Activated naive CD4-positive, alpha-beta T cell treated with anti-CD3 and anti-CD28 coated beads, Interleukin-2, amount 50 U/mL, for 72 hours (primary cell): Measurements from ENCODE around the gene RIT1. TPM values are rescaled to one million over a fixed set of nuclear protein-coding genes. Genes with fewer than 3 reads are reported as not detected.
"Not testable (repeated sequence)": the region's sequence is repeated elsewhere in the genome, so short reads cannot be mapped to it uniquely, and the experiment has no call there.

Experiments
- ATAC-seq, 2 donors: fragments of 150-1000 bp; cut with Tn5 transposase; 2 replicates each; pipeline ENCODE4 v1.10.0; 2021; ENCODE audit warnings: mild to moderate bottlenecking in 2 of 2, moderate library complexity in 2 of 2
- DNase-seq, 2 donors: peaks; one replicate each; pipeline ENCODE4 v3.0.0; 2021 to 2022; ENCODE audit warnings: low spot score in 2 of 2
- H3K27ac Mint-ChIP-seq, 2 donors: one replicate each; pipeline ENCODE4 v1.8.0; 2022; ENCODE audit warnings: mild to moderate bottlenecking in 2 of 2, mixed read lengths in 2 of 2
- H3K36me3 Mint-ChIP-seq, 2 donors: one replicate each; pipeline ENCODE4 v1.8.0; 2022; ENCODE audit warnings: mixed read lengths in 2 of 2
- H3K9me3 Mint-ChIP-seq, 2 donors: one replicate each; pipeline ENCODE4 v1.8.0; 2022; ENCODE audit warnings: mixed read lengths in 2 of 2
- total RNA-seq, 2 donors: library from RNA; stranded (reverse); gene quantifications; one replicate each; pipeline ENCODE4 v1.2.3, GENCODE V29; 2022

The RIT1 gene
- total RNA-seq, 2 donors from 2014 or later, result 33.1 to 49.2 TPM

- DNase-seq, result no peak
- ATAC-seq, result no peak
- Mint-ChIP-seq H3K27ac (peak overlapping the region; percentile 94 to 99), H3K9me3 (no peaks in the 10 kb centered on the region), H3K36me3 (peaks cover 20% of the 10 kb centered on the region in 2 donors)
Observed at GRCh38 chr1:155912056-155912536, 947 bp upstream of the RIT1 start.

- Mint-ChIP-seq H3K27ac (peak overlapping the region; percentile 94 to 99), H3K9me3 (no peaks in the 10 kb centered on the region), H3K36me3 (peaks cover 15 to 20% of the 10 kb centered on the region in 2 donors)
- no peak for DNase-seq
- peak in 1 of 2 donors; percentile 53 for ATAC-seq
Observed at GRCh38 chr1:155910621-155911121, 478 bp downstream of the RIT1 start.

GRCh38 chr1:155909894-155910293, 1.3 kb downstream of the RIT1 start:
- Mint-ChIP-seq H3K36me3 (peaks cover 15 to 20% of the 10 kb centered on the region in 2 donors), H3K9me3 (no peaks in the 10 kb centered on the region)

GRCh38 chr1:155904261-155904660, 6.9 kb downstream of the RIT1 start:
- Mint-ChIP-seq H3K27ac (peak overlapping the region in 1 of 2 donors; percentile 6), H3K36me3 (peaks cover 7 to 10% of the 10 kb centered on the region in 2 donors), H3K9me3 (no peaks in the 10 kb centered on the region)
- DNase-seq (no peak), ATAC-seq (no peak)

More at GRCh38 chr1:155909894-155910293, 1.3 kb downstream of the RIT1 start:
- ATAC-seq (no peak), DNase-seq (no peak)
- H3K27ac Mint-ChIP-seq, result peak overlapping the region; percentile 17 to 94

- Mint-ChIP-seq H3K36me3 (peaks cover 10 to 16% of the 10 kb centered on the region in 2 donors), H3K27ac (no peak overlapping the region), H3K9me3 (no peaks in the 10 kb centered on the region)
- no peak for ATAC-seq
- no peak for DNase-seq
Observed at GRCh38 chr1:155900161-155900560, 11.0 kb downstream of the RIT1 start.

- DNase-seq, result no peak
- Mint-ChIP-seq H3K36me3 (peaks cover 9 to 15% of the 10 kb centered on the region in 2 donors), H3K27ac (no peak overlapping the region), H3K9me3 (no peaks in the 10 kb centered on the region)
- ATAC-seq, result no peak
Observed at GRCh38 chr1:155899683-155900082, 11.5 kb downstream of the RIT1 start.

- DNase-seq, result no peak
- no peak for ATAC-seq
- Mint-ChIP-seq H3K36me3 (peaks cover 5 to 9% of the 10 kb centered on the region in 2 donors), H3K9me3 (no peaks in the 10 kb centered on the region), H3K27ac (no peak overlapping the region)
Observed at GRCh38 chr1:155898888-155899287, 12.3 kb downstream of the RIT1 start.

GRCh38 chr1:155897746-155898145, 13.4 kb downstream of the RIT1 start:
- DNase-seq, result no peak
- Mint-ChIP-seq H3K27ac (no peak overlapping the region), H3K36me3 (peaks cover 5 to 9% of the 10 kb centered on the region in 2 donors), H3K9me3 (no peaks in the 10 kb centered on the region)
- ATAC-seq, result no peak

GRCh38 chr1:155896476-155896875, 14.7 kb downstream of the RIT1 start:
- not testable (repeated sequence) for H3K9me3 Mint-ChIP-seq, DNase-seq, H3K36me3 Mint-ChIP-seq, ATAC-seq
- peak overlapping the region in 1 of 2 donors; percentile 22 for H3K27ac Mint-ChIP-seq

- H3K9me3 Mint-ChIP-seq, DNase-seq, H3K36me3 Mint-ChIP-seq, H3K27ac Mint-ChIP-seq, ATAC-seq: not testable (repeated sequence)
Observed at GRCh38 chr1:155895617-155896016, 15.5 kb downstream of the RIT1 start.

- Mint-ChIP-seq H3K36me3 (peaks cover 0 to 9% of the 10 kb centered on the region in 2 donors), H3K27ac (peak overlapping the region; percentile 7 to 58), H3K9me3 (no peaks in the 10 kb centered on the region)
- DNase-seq (peak in 1 of 2 donors; percentile 12), ATAC-seq (peak; percentile 80 to 93)
Observed at GRCh38 chr1:155893389-155894142, 17.6 kb downstream of the RIT1 start.

GRCh38 chr1:155892796-155893195, 18.4 kb downstream of the RIT1 start:
- DNase-seq, result no peak
- H3K9me3 Mint-ChIP-seq, result no peaks in the 10 kb centered on the region
- peaks cover 0 to 6% of the 10 kb centered on the region in 2 donors for H3K36me3 Mint-ChIP-seq
- H3K27ac Mint-ChIP-seq, result peak overlapping the region in 1 of 2 donors; percentile 58
- no peak for ATAC-seq

- no peaks in the 10 kb centered on the region for H3K9me3 Mint-ChIP-seq
Observed at GRCh38 chr1:155890251-155890650, 20.9 kb downstream of the RIT1 start.

GRCh38 chr1:155889566-155889965, 21.6 kb downstream of the RIT1 start:
- no peak for ATAC-seq
- Mint-ChIP-seq H3K9me3 (no peaks in the 10 kb centered on the region), H3K36me3 (no peaks in the 10 kb centered on the region), H3K27ac (no peak overlapping the region)
- no peak for DNase-seq

More at GRCh38 chr1:155890251-155890650, 20.9 kb downstream of the RIT1 start:
- Mint-ChIP-seq H3K27ac (no peak overlapping the region), H3K36me3 (no peaks in the 10 kb centered on the region)
- DNase-seq (no peak), ATAC-seq (no peak)

- Mint-ChIP-seq H3K9me3 (no peaks in the 10 kb centered on the region), H3K27ac (no peak overlapping the region), H3K36me3 (no peaks in the 10 kb centered on the region)
- no peak for DNase-seq
- ATAC-seq, result no peak
Observed at GRCh38 chr1:155888481-155888880, 22.7 kb downstream of the RIT1 start.

GRCh38 chr1:155884982-155885381, 26.2 kb downstream of the RIT1 start:
- peaks cover 0 to 6% of the 10 kb centered on the region in 2 donors for H3K36me3 Mint-ChIP-seq
- no peaks in the 10 kb centered on the region for H3K9me3 Mint-ChIP-seq
- DNase-seq (no peak), ATAC-seq (no peak)
- H3K27ac Mint-ChIP-seq, result no peak overlapping the region

GRCh38 chr1:155884031-155884960, 26.9 kb downstream of the RIT1 start:
- DNase-seq (no peak), ATAC-seq (no peak)
- H3K9me3 Mint-ChIP-seq, result no peaks in the 10 kb centered on the region
- H3K36me3 Mint-ChIP-seq, result peaks cover 0 to 6% of the 10 kb centered on the region in 2 donors
- no peak overlapping the region for H3K27ac Mint-ChIP-seq
